GM12873 (cell line): ENCODE measurements around the gene MAT1A.

ENCODE experiments used
- CTCF ChIP-seq: IDR thresholded peaks from 2 replicates; pipeline ENCODE4 v1.5.1; 2012; ENCODE audit warnings: low read depth, mild to moderate bottlenecking, moderate library complexity, low read length, control low read depth; ENCODE audit not compliant: insufficient read depth; ENCODE audit errors: missing control alignments

MAT1A gene

GRCh38 chr10:80276335-80276734 is 13.1 kb downstream of the MAT1A start:
- no peak for TF ChIP-seq CTCF

GRCh38 chr10:80275756-80276155 is 13.7 kb downstream of the MAT1A start:
- no peak for TF ChIP-seq CTCF

- no peak for TF ChIP-seq CTCF
Measured at GRCh38 chr10:80275135-80275498, 14.3 kb downstream of the MAT1A start.

DNA sequence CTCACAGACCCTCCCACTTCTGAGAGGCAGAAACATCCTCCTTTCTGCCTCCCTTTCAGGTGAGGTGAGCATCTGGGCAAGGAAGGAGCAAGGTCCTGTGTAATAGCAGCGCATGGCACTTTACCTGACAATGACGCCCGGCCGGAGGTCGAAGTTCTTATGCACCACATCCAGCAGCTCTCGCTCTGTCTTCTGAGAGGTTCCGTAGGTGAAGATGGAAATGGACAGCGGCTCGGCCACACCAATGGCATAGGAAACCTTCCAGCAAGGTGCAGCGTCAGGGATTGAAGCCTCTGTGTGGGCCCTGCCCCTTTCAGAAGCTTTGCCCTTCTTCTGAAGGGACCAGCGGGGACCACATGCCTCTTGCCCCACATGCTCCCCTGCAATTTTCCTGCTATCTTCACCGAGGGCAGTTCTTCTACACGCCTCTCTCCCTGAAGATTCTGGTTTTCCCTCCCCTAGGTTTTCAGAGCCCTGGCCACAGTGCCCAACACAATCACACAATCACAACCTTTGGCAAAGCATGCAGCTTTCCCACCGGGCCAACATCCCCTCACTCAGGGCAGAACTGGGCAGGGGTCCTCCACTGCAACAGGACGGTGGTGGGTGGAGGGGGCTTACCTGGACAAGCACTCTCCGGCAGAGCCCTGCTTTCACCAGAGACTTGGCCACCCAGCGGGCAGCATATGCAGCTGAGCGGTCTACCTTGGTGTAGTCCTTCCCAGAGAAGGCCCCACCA is 14.9 kb downstream of the MAT1A start:
- no peak for TF ChIP-seq CTCF

GRCh38 chr10:80273523-80274170 is 15.8 kb downstream of the MAT1A start:
- TF ChIP-seq CTCF, result no peak

DNA sequence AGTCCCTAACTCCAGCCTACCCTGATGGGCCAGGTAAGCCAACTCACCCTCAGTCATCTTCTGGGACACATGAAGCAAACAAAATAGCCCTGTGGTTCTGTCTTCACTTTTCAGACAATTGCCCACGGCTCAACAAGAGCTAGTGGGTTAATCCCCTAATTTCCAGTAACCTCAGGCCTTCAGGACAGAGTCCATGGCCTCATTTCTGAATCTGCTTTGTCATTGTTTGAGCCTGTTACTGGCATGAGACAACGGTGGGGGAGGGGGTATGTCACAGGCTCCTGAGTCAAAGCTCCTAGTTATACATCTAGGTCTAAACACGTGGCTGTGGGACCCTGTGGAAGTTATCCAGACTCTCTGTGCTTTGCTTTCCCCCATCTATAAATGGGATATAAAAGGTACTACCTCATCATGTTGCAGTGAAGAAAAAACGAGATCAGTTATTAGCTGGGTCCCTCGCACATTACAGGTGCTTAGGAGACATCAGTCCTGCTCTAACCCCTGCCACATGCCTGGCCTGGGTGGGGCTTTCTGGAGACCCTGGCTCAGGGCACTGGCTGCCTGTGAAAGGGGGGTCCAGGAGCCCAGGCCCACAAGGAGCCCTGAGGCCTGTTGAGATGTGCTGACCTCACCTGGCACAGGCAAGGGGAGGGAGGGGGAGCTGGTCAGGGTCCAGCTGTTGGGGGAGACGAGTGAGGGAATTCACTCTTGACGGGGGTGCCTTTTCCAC is 16.5 kb downstream of the MAT1A start:
- TF ChIP-seq CTCF, result no peak

- no peak for TF ChIP-seq CTCF
Measured at GRCh38 chr10:80271416-80271815, 18.0 kb downstream of the MAT1A start.
